Measurements from ENCODE around the gene RHOU. TPM values are rescaled to one million over a fixed set of nuclear protein-coding genes. Genes with fewer than 3 reads are reported as not detected.

Gene RHOU
- total RNA-seq, 1 donor from 2014 or later = 54.4 TPM

GRCh38 chr1:228785366-228786330, 50.4 kb downstream of the RHOU start:
- peaks cover 5% of the 10 kb centered on the region for H3K27me3 Mint-ChIP-seq
- no peak overlapping the region for H3K27ac Mint-ChIP-seq
- peaks cover 9% of the 10 kb centered on the region for H3K4me1 Mint-ChIP-seq (ENCODE audit: low read depth)
- no peak overlapping the region for H3K4me3 Mint-ChIP-seq (ENCODE audit: low read depth)
- H3K9me3 Mint-ChIP-seq (ENCODE audit: low read depth) = no peaks in the 10 kb centered on the region
- no peaks in the 10 kb centered on the region for H3K36me3 Mint-ChIP-seq (ENCODE audit: insufficient read depth)
- DNase-seq (ENCODE audit: low spot score, unreplicated experiment) = no peak
- TF ChIP-seq, protein P1, sequence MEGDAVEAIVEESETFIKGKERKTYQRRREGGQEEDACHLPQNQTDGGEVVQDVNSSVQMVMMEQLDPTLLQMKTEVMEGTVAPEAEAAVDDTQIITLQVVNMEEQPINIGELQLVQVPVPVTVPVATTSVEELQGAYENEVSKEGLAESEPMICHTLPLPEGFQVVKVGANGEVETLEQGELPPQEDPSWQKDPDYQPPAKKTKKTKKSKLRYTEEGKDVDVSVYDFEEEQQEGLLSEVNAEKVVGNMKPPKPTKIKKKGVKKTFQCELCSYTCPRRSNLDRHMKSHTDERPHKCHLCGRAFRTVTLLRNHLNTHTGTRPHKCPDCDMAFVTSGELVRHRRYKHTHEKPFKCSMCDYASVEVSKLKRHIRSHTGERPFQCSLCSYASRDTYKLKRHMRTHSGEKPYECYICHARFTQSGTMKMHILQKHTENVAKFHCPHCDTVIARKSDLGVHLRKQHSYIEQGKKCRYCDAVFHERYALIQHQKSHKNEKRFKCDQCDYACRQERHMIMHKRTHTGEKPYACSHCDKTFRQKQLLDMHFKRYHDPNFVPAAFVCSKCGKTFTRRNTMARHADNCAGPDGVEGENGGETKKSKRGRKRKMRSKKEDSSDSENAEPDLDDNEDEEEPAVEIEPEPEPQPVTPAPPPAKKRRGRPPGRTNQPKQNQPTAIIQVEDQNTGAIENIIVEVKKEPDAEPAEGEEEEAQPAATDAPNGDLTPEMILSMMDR (IDR thresholded peaks at IDR 0.05; ENCODE audit: unreplicated experiment) = no peak

DNA sequence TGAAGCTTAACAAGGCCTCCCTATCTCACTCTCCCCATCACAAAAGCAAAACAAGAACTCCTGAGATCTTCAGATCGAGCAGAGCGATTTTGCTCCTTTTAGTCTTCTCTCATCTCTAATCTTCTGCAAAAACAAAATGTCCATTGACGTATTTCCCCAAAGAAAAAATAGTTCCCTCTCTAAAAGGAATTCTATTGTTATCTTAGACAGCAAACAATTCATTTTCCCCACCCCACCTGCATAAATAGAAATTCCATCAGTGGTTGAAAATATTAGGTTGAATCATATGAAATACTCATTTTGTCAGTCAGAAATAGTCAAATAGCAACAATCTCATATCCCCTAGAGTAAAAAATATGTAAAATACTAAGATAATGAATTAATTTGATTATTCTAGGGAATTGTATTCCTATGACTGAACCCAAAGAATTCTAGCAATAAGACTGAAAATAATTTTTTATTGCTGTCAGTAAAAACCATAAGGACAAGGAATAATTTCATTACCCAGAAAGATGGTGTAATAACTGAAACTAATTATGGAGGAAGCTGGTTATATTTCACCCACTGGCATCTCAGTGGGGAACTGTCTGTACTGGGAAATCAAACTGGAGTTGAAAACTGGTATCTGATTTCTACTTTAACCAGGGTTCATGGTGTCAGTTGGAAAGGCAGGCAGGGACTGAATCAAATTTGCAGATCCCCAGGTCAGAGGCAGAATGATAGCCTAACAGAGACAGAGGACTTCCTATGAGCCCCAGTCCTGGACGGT, 51.3 kb downstream of the RHOU start:
- Mint-ChIP-seq H3K4me1 (ENCODE audit: low read depth) (peaks cover 9% of the 10 kb centered on the region), H3K27ac (no peak overlapping the region), H3K27me3 (peaks cover 5% of the 10 kb centered on the region), H3K4me3 (ENCODE audit: low read depth) (no peak overlapping the region), H3K36me3 (ENCODE audit: insufficient read depth) (no peaks in the 10 kb centered on the region), H3K9me3 (ENCODE audit: low read depth) (no peaks in the 10 kb centered on the region)
- TF ChIP-seq, protein P1 (IDR thresholded peaks at IDR 0.05; ENCODE audit: unreplicated experiment) = no peak
- DNase-seq (ENCODE audit: low spot score, unreplicated experiment) = no peak

GRCh38 chr1:228791791-228792190, 56.5 kb downstream of the RHOU start:
- Mint-ChIP-seq H3K27ac (no peak overlapping the region), H3K4me1 (ENCODE audit: low read depth) (no peaks in the 10 kb centered on the region), H3K27me3 (peaks cover 5% of the 10 kb centered on the region), H3K4me3 (ENCODE audit: low read depth) (no peak overlapping the region), H3K36me3 (ENCODE audit: insufficient read depth) (no peaks in the 10 kb centered on the region), H3K9me3 (ENCODE audit: low read depth) (no peaks in the 10 kb centered on the region)
- TF ChIP-seq, protein P1 (IDR thresholded peaks at IDR 0.05; ENCODE audit: unreplicated experiment) = no peak
- no peak for DNase-seq (ENCODE audit: low spot score, unreplicated experiment)

GRCh38 chr1:228792601-228793000, 57.3 kb downstream of the RHOU start:
- H3K27me3 Mint-ChIP-seq = peaks cover 5% of the 10 kb centered on the region
- H3K4me1 Mint-ChIP-seq (ENCODE audit: low read depth) = peaks cover 1% of the 10 kb centered on the region
- H3K36me3 Mint-ChIP-seq (ENCODE audit: insufficient read depth) = no peaks in the 10 kb centered on the region
- no peak overlapping the region for H3K27ac Mint-ChIP-seq
- H3K4me3 Mint-ChIP-seq (ENCODE audit: low read depth) = no peak overlapping the region
- no peak for DNase-seq (ENCODE audit: low spot score, unreplicated experiment)
- H3K9me3 Mint-ChIP-seq (ENCODE audit: low read depth) = no peaks in the 10 kb centered on the region
- TF ChIP-seq, protein P1 (IDR thresholded peaks at IDR 0.05; ENCODE audit: unreplicated experiment) = no peak

DNA sequence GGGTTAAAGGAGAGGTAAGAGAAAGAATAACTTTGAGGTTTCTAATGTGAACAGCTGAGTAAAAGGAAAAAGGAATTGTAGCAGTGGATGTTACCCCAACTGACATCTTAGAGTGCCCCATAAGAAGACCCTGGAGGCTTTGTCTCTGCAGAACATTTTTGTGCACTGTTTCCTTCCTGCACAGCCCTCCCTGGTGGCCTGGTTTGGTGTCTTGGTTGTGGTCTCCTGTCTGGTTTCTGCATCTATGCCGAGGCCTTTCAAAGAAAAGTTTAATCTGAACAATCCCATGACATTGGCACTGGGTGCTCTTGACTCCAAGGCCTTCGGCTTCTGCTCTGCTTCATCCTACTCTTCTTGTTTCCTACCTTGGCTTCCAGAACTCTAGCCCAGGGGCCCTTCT, 57.8 kb downstream of the RHOU start:
- DNase-seq (ENCODE audit: low spot score, unreplicated experiment) = no peak
- H3K9me3 Mint-ChIP-seq (ENCODE audit: low read depth) = no peaks in the 10 kb centered on the region
- TF ChIP-seq, protein P1 (IDR thresholded peaks at IDR 0.05; ENCODE audit: unreplicated experiment) = no peak
- H3K36me3 Mint-ChIP-seq (ENCODE audit: insufficient read depth) = no peaks in the 10 kb centered on the region
- peaks cover 2% of the 10 kb centered on the region for H3K27me3 Mint-ChIP-seq
- H3K4me3 Mint-ChIP-seq (ENCODE audit: low read depth) = no peak overlapping the region
- H3K4me1 Mint-ChIP-seq (ENCODE audit: low read depth) = peaks cover 5% of the 10 kb centered on the region
- H3K27ac Mint-ChIP-seq = no peak overlapping the region
